Mesenchymal stem cell (in vitro differentiated cells and primary cell): ENCODE measurements around the gene DPP6.

Experiments
- DNase-seq: peaks from one replicate; pipeline ENCODE4 v3.0.0-alpha.2; 2013
- H2AFZ ChIP-seq: one replicate; pipeline ENCODE4 v1.6.1; 2013; ENCODE audit warnings: low read depth, mild to moderate bottlenecking, control low read depth, inconsistent platforms, low read length, moderate library complexity
- H2AK5ac ChIP-seq: 2 replicates; pipeline ENCODE4 v1.6.1; 2013; ENCODE audit warnings: low read length, moderate library complexity, mild to moderate bottlenecking, inconsistent platforms; ENCODE audit not compliant: severe bottlenecking
- H2BK120ac ChIP-seq: one replicate; pipeline ENCODE4 v1.6.1; 2013; ENCODE audit warnings: low read depth, mild to moderate bottlenecking, inconsistent platforms, low read length, moderate library complexity
- H2BK12ac ChIP-seq, 2 experiments: one replicate each; pipeline ENCODE4 v1.6.1; 2013; ENCODE audit warnings: inconsistent platforms in 2 of 2, low read length in 2 of 2, mild to moderate bottlenecking in 2 of 2, moderate library complexity in 2 of 2, control low read depth in 1 of 2
- H2BK15ac ChIP-seq: one replicate; pipeline ENCODE4 v1.6.1; 2013; ENCODE audit warnings: mild to moderate bottlenecking, low read depth, inconsistent platforms; ENCODE audit not compliant: poor library complexity, severe bottlenecking
- H2BK5ac ChIP-seq: 2 replicates; pipeline ENCODE4 v1.6.1; 2013; ENCODE audit warnings: low read depth, mild to moderate bottlenecking, low read length, control low read depth, inconsistent platforms; ENCODE audit not compliant: poor library complexity, severe bottlenecking
- H3K14ac ChIP-seq, 2 experiments: one replicate each; pipeline ENCODE4 v1.6.1; 2013; ENCODE audit warnings: inconsistent platforms in 2 of 2, low read length in 2 of 2, control low read depth in 1 of 2, mild to moderate bottlenecking in 1 of 2, moderate library complexity in 1 of 2
- H3K18ac ChIP-seq, 2 experiments: one replicate each; pipeline ENCODE4 v1.6.1; 2013; ENCODE audit warnings: inconsistent platforms in 2 of 2, low read length in 2 of 2, control low read depth in 1 of 2, low read depth in 1 of 2, mild to moderate bottlenecking in 1 of 2
- H3K23ac ChIP-seq, 2 experiments: one replicate each; pipeline ENCODE4 v1.6.1; 2013; ENCODE audit warnings: inconsistent platforms in 2 of 2, low read length in 2 of 2, mild to moderate bottlenecking in 2 of 2, moderate library complexity in 2 of 2, control low read depth in 1 of 2
- H3K27ac ChIP-seq: 2 replicates; pipeline ENCODE4 v1.5.1; 2013; ENCODE audit warnings: mild to moderate bottlenecking, moderate library complexity, low read length, control low read depth, inconsistent platforms; ENCODE audit not compliant: poor library complexity, severe bottlenecking
- H3K27me3 ChIP-seq, 2 experiments: 2 replicates each; pipeline versions ENCODE4 v1.6.1 to v1.7.0; 2013; ENCODE audit warnings: low read length in 2 of 2, mild to moderate bottlenecking in 2 of 2, moderate library complexity in 2 of 2, control low read depth in 1 of 2, inconsistent platforms in 1 of 2; ENCODE audit not compliant: control insufficient read depth in 1 of 2, insufficient read depth in 1 of 2
- H3K36me3 ChIP-seq, 2 experiments: 2 replicates each; pipeline versions ENCODE4 v1.6.1 to v1.7.0; 2013; ENCODE audit warnings: low read length in 2 of 2, control low read depth in 1 of 2, inconsistent platforms in 1 of 2, low read depth in 1 of 2, mild to moderate bottlenecking in 1 of 2; ENCODE audit not compliant: insufficient read depth in 2 of 2, control insufficient read depth in 1 of 2
- H3K4ac ChIP-seq, 2 experiments: one replicate each; pipeline ENCODE4 v1.6.1; 2013; ENCODE audit warnings: inconsistent platforms in 2 of 2, low read length in 2 of 2, mild to moderate bottlenecking in 2 of 2, moderate library complexity in 2 of 2, control low read depth in 1 of 2, low read depth in 1 of 2
- H3K4me1 ChIP-seq: 2 replicates; pipeline ENCODE4 v1.6.1; 2013; ENCODE audit warnings: low read depth, low read length, control low read depth; ENCODE audit not compliant: control insufficient read depth, insufficient read depth
- H3K4me2 ChIP-seq: 2 replicates; pipeline ENCODE4 v1.6.1; 2013; ENCODE audit warnings: low read length, mild to moderate bottlenecking, inconsistent platforms; ENCODE audit not compliant: poor library complexity, severe bottlenecking
- H3K4me3 ChIP-seq, 2 experiments: 2 replicates each; pipeline versions ENCODE4 v1.5.1 to v1.7.0; 2013; ENCODE audit warnings: low read length in 2 of 2, mild to moderate bottlenecking in 2 of 2, control low read depth in 1 of 2, low read depth in 1 of 2; ENCODE audit not compliant: insufficient read depth in 1 of 2
- H3K79me1 ChIP-seq: replicated peaks from 2 replicates; pipeline ENCODE4 v1.6.1; 2013; ENCODE audit warnings: mild to moderate bottlenecking, control low read depth, low read length, inconsistent platforms; ENCODE audit not compliant: poor library complexity, severe bottlenecking
- H3K9ac ChIP-seq: 2 replicates; pipeline ENCODE4 v1.7.0; 2013; ENCODE audit warnings: mild to moderate bottlenecking, low read length, moderate library complexity
- H3K9me3 ChIP-seq: 2 replicates; pipeline ENCODE4 v1.7.0; 2013; ENCODE audit warnings: mild to moderate bottlenecking, low read length; ENCODE audit not compliant: control insufficient read depth
- H4K8ac ChIP-seq: one replicate; pipeline ENCODE4 v1.6.1; 2013; ENCODE audit warnings: inconsistent platforms, mild to moderate bottlenecking, low read length, moderate library complexity
- H4K91ac ChIP-seq: one replicate; pipeline ENCODE4 v1.6.1; 2013; ENCODE audit warnings: mild to moderate bottlenecking, low read length, inconsistent platforms
- WGBS: methylation state at CpG from one replicate; pipeline ENCODE4 v1.1.7; 2013; ENCODE audit warnings: mixed read lengths; 5-methylcytosine and 5-hydroxymethylcytosine counted together

The DPP6 gene

DNA sequence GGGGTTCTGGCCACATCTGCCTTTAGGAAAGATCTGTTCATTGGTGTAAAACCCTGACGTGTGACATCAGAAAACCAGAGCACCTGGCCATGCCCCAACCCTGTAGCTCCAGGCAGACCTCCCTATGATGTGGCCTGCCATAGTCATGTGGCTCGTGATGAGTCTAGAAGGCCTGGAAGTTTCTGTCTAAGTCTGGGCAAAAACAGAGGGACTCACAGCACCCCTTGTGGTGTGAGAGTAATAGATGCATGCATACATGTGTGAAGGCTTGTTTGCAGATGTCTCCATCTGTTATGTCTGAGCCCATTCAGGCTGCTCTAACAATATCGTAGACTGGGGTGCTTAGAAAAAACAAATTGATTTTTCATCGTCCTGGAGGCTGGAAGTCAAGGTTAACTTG, 641.5 kb downstream of the DPP6 start:
- no peak overlapping the region for H3K4me2 ChIP-seq
- no peak overlapping the region for H2AK5ac ChIP-seq
- no peak overlapping the region for H3K18ac ChIP-seq
- no peak overlapping the region for H4K8ac ChIP-seq
- H3K4ac ChIP-seq: no peak overlapping the region
- H2BK5ac ChIP-seq: no peak overlapping the region
- H2BK12ac ChIP-seq: no peak overlapping the region
- no peaks in the 10 kb centered on the region for H3K79me1 ChIP-seq
- no peaks in the 10 kb centered on the region for H3K4me1 ChIP-seq
- peaks cover under 1% of the 10 kb centered on the region for H3K9me3 ChIP-seq
- H2BK15ac ChIP-seq: no peak overlapping the region
- no peak overlapping the region for H4K91ac ChIP-seq
- no peak overlapping the region for H3K14ac ChIP-seq
- no peak overlapping the region for H3K27ac ChIP-seq
- no peak overlapping the region for H2BK120ac ChIP-seq
- no peak overlapping the region for H2AFZ ChIP-seq
- DNase-seq: no peak
- WGBS: 66% methylated on average over 4 of the region's 4 CpGs
- no peak overlapping the region for H3K4me3 ChIP-seq
- H3K9ac ChIP-seq: no peak overlapping the region
- H3K36me3 ChIP-seq: no peaks in the 10 kb centered on the region
- no peak overlapping the region for H3K23ac ChIP-seq
- no peaks in the 10 kb centered on the region for H3K27me3 ChIP-seq

DNA sequence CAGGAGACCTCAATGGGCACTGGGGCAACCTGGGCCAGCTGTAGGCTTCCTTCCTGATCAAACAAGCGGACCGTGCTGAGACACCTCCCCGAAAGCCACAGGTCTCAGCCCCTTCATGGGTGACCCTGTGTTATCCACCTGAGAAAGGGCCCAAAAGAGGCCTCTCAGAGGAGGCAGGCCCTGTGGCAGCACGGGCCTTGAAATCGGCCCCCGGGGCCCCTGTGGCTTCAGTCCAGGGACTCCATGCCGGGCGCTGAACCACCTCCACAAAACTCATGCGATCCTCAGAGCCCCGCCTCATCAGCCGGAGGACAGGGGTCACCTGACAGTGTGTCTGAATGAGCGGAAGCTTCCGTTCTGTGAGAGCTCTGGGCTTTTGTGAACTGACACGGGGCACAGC, 643.6 kb downstream of the DPP6 start:
- no peak overlapping the region for H3K23ac ChIP-seq
- no peaks in the 10 kb centered on the region for H3K79me1 ChIP-seq
- no peaks in the 10 kb centered on the region for H3K4me1 ChIP-seq
- H2BK12ac ChIP-seq: no peak overlapping the region
- no peak overlapping the region for H2BK15ac ChIP-seq
- no peak overlapping the region for H3K4ac ChIP-seq
- DNase-seq: no peak
- no peaks in the 10 kb centered on the region for H3K27me3 ChIP-seq
- H3K18ac ChIP-seq: no peak overlapping the region
- 89% methylated on average over 14 of the region's 14 CpGs for WGBS
- peaks cover 4% of the 10 kb centered on the region for H3K9me3 ChIP-seq
- no peak overlapping the region for H2AFZ ChIP-seq
- H2BK5ac ChIP-seq: no peak overlapping the region
- no peak overlapping the region for H3K14ac ChIP-seq
- no peak overlapping the region for H3K27ac ChIP-seq
- H2AK5ac ChIP-seq: no peak overlapping the region
- no peaks in the 10 kb centered on the region for H3K36me3 ChIP-seq
- H4K91ac ChIP-seq: no peak overlapping the region
- H3K4me3 ChIP-seq: no peak overlapping the region
- no peak overlapping the region for H4K8ac ChIP-seq
- no peak overlapping the region for H3K9ac ChIP-seq
- no peak overlapping the region for H2BK120ac ChIP-seq
- H3K4me2 ChIP-seq: no peak overlapping the region

DNA sequence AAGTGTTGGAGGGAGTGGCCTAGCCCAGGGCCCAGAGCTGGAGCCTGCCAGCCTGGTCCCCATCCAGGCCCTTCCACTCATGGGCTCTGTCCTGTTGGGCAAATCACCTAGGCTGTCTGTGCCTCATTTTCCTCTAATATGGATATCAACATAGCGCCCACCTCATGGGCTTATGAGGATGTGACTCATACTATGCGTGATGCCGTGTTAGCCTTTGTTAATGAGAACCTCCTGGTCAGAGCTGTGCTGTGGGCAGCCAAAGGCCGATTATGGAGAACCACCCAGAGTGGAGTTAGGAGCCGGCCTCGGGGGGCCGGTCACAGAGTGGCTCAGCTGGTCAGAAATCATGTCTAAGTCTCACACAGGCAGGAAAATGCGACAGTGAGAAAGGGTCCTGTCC, 644.4 kb downstream of the DPP6 start:
- no peak overlapping the region for H3K18ac ChIP-seq
- no peak overlapping the region for H2BK15ac ChIP-seq
- WGBS: 85% methylated on average over 8 of the region's 8 CpGs
- no peak for DNase-seq
- H3K36me3 ChIP-seq: no peaks in the 10 kb centered on the region
- no peak overlapping the region for H2BK120ac ChIP-seq
- no peaks in the 10 kb centered on the region for H3K27me3 ChIP-seq
- H3K14ac ChIP-seq: no peak overlapping the region
- H3K4ac ChIP-seq: no peak overlapping the region
- no peak overlapping the region for H3K4me3 ChIP-seq
- H3K23ac ChIP-seq: no peak overlapping the region
- H3K4me1 ChIP-seq: no peaks in the 10 kb centered on the region
- H2BK5ac ChIP-seq: no peak overlapping the region
- no peak overlapping the region for H4K8ac ChIP-seq
- H4K91ac ChIP-seq: no peak overlapping the region
- no peak overlapping the region for H3K9ac ChIP-seq
- no peak overlapping the region for H2AK5ac ChIP-seq
- no peaks in the 10 kb centered on the region for H3K79me1 ChIP-seq
- H2BK12ac ChIP-seq: no peak overlapping the region
- H2AFZ ChIP-seq: no peak overlapping the region
- peaks cover 4% of the 10 kb centered on the region for H3K9me3 ChIP-seq
- no peak overlapping the region for H3K27ac ChIP-seq
- H3K4me2 ChIP-seq: no peak overlapping the region

DNA sequence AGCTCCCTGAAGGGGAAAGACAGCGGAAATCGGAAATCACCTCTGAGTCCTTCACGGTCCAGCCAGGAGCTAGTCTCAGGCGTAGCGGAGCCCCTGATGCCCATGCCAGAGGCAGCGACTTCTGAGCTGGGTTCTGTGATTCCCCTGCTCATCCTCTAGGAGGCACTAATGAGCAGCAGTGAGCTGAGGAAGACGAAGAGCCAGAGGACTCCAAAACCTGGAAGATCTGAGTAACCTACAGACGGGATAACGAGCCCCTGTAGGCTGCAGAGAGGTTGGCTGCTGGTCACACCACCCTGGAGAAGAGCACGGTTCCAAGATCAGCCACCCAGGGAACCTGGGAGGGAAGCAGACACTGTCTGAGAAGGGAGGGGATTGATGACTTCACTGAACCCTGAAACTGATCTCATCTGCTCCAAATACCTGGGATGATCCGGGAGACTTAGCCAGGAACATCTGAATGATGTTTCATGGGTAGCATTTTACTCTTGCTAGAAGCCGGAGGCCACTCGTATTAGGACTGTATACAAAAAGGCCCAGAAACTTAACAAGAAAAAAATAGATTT, 646.6 kb downstream of the DPP6 start:
- H3K79me1 ChIP-seq: no peaks in the 10 kb centered on the region
- H3K27me3 ChIP-seq: no peaks in the 10 kb centered on the region
- H4K91ac ChIP-seq: no peak overlapping the region
- H3K9ac ChIP-seq: no peak overlapping the region
- no peak for DNase-seq
- no peak overlapping the region for H3K4ac ChIP-seq
- no peak overlapping the region for H3K4me3 ChIP-seq
- no peak overlapping the region for H4K8ac ChIP-seq
- no peak overlapping the region for H2BK120ac ChIP-seq
- no peak overlapping the region for H2BK12ac ChIP-seq
- H3K14ac ChIP-seq: no peak overlapping the region
- no peak overlapping the region for H2AK5ac ChIP-seq
- no peaks in the 10 kb centered on the region for H3K4me1 ChIP-seq
- no peaks in the 10 kb centered on the region for H3K36me3 ChIP-seq
- no peak overlapping the region for H3K27ac ChIP-seq
- no peak overlapping the region for H2AFZ ChIP-seq
- no peak overlapping the region for H3K23ac ChIP-seq
- no peak overlapping the region for H2BK5ac ChIP-seq
- H3K9me3 ChIP-seq: peaks cover 18% of the 10 kb centered on the region
- no peak overlapping the region for H2BK15ac ChIP-seq
- H3K4me2 ChIP-seq: no peak overlapping the region
- H3K18ac ChIP-seq: no peak overlapping the region
- 50% methylated on average over 11 of the region's 13 CpGs for WGBS
